Left ventricle myocardium inferior (tissue), 1 donor: ENCODE data around the gene TCTN1. TPM values are rescaled to one million over a fixed set of nuclear protein-coding genes. Genes with fewer than 3 reads are reported as not detected.

Experiments used
- DNase-seq: peaks from one replicate; pipeline ENCODE4 v3.0.0-alpha.2; 2020
- H3K27ac ChIP-seq: fragments of 200-600 bp; replicated peaks from 2 replicates; pipeline ENCODE4 v1.8.0; 2021
- H3K27me3 ChIP-seq: fragments of 200-600 bp; 2 replicates; pipeline ENCODE4 v1.8.0; 2021; ENCODE audit warnings: low read depth
- H3K36me3 ChIP-seq: fragments of 200-600 bp; 2 replicates; pipeline ENCODE4 v1.8.0; 2021
- H3K4me1 ChIP-seq: fragments of 200-600 bp; 2 replicates; pipeline ENCODE4 v1.8.0; 2021
- H3K4me3 ChIP-seq: fragments of 200-600 bp; 2 replicates; pipeline ENCODE4 v1.8.0; 2021; ENCODE audit warnings: mild to moderate bottlenecking, moderate library complexity
- H3K9me3 ChIP-seq: fragments of 200-600 bp; replicated peaks from 2 replicates; pipeline ENCODE4 v1.8.0; 2021
- CTCF ChIP-seq: fragments of 200-600 bp; IDR thresholded peaks from 2 replicates; pipeline ENCODE4 v1.8.0; 2021; ENCODE audit warnings: antibody characterized with exemption, mild to moderate bottlenecking, borderline replicate concordance
- intact Hi-C: fragments of 100-400 bp; cut with micrococcal nuclease; formaldehyde crosslinking; loops from one replicate; pipeline ENCODE4 v1.11.0; 2022
- total RNA-seq: library from RNA; stranded (reverse); fragmentation: NEBNext Ultra II Directional; extraction: Animal tissue kit (Norgen Biotek cat#: 25700); gene quantifications from one replicate; pipeline ENCODE4 v1.2.1, GENCODE V29; 2021
- donor health status: DM: no; HTN: yes; CAD: no; lungs with severe emphysema.

The TCTN1 gene
- total RNA-seq, 1 donor from 2014 or later = 21.6 TPM

GRCh38 chr12:110679201-110679600 is 65.3 kb downstream of the TCTN1 start:
- H3K4me1 ChIP-seq = peaks cover 33% of the 10 kb centered on the region
- H3K36me3 ChIP-seq = peaks cover 26% of the 10 kb centered on the region
- H3K9me3 ChIP-seq = peaks cover 9% of the 10 kb centered on the region
- no peak for DNase-seq
- H3K27me3 ChIP-seq = no peaks in the 10 kb centered on the region
- H3K27ac ChIP-seq = no peak overlapping the region
- TF ChIP-seq CTCF = no peak
- intact Hi-C loops = no loop called here
- H3K4me3 ChIP-seq = no peak overlapping the region

GRCh38 chr12:110680032-110680431 is 66.1 kb downstream of the TCTN1 start:
- TF ChIP-seq CTCF = no peak
- Histone ChIP-seq H3K4me1 (peaks cover 33% of the 10 kb centered on the region), H3K9me3 (peaks cover 5% of the 10 kb centered on the region), H3K27me3 (no peaks in the 10 kb centered on the region), H3K27ac (no peak overlapping the region), H3K36me3 (peaks cover 20% of the 10 kb centered on the region), H3K4me3 (no peak overlapping the region)
- intact Hi-C loops = no loop called here
- no peak for DNase-seq

GRCh38 chr12:110683888-110684287 is 70.0 kb downstream of the TCTN1 start:
- Histone ChIP-seq H3K36me3 (peaks cover 15% of the 10 kb centered on the region), H3K9me3 (peaks cover 4% of the 10 kb centered on the region), H3K27me3 (no peaks in the 10 kb centered on the region), H3K27ac (no peak overlapping the region), H3K4me3 (no peak overlapping the region), H3K4me1 (peaks cover 18% of the 10 kb centered on the region)
- TF ChIP-seq CTCF = no peak
- intact Hi-C loops = no loop called here
- no peak for DNase-seq

GRCh38 chr12:110684312-110684836 is 70.4 kb downstream of the TCTN1 start:
- intact Hi-C loops = no loop called here
- DNase-seq = no peak
- peaks cover 4% of the 10 kb centered on the region for H3K9me3 ChIP-seq
- TF ChIP-seq CTCF = no peak
- peaks cover 22% of the 10 kb centered on the region for H3K4me1 ChIP-seq
- no peak overlapping the region for H3K27ac ChIP-seq
- H3K4me3 ChIP-seq = no peak overlapping the region
- H3K36me3 ChIP-seq = peaks cover 15% of the 10 kb centered on the region
- H3K27me3 ChIP-seq = no peaks in the 10 kb centered on the region

GRCh38 chr12:110686294-110686903 is 72.5 kb downstream of the TCTN1 start:
- TF ChIP-seq CTCF = no peak
- no peaks in the 10 kb centered on the region for H3K27me3 ChIP-seq
- H3K9me3 ChIP-seq = peaks cover 4% of the 10 kb centered on the region
- intact Hi-C loops = no loop called here
- H3K4me1 ChIP-seq = peaks cover 30% of the 10 kb centered on the region
- no peak for DNase-seq
- H3K36me3 ChIP-seq = peaks cover 11% of the 10 kb centered on the region
- no peak overlapping the region for H3K4me3 ChIP-seq
- no peak overlapping the region for H3K27ac ChIP-seq
